GM23248 (cell line): Measurements from ENCODE around the gene CD70.

Experiments used
- EZH2 ChIP-seq: fragments of 200-600 bp; sonication (generic); IDR thresholded peaks from 2 replicates; pipeline ENCODE4 v1.6.1; 2018; ENCODE audit warnings: antibody characterized with exemption, mild to moderate bottlenecking; ENCODE audit not compliant: insufficient read depth, poor library complexity, severe bottlenecking
- EZH2phosphoT487 ChIP-seq: fragments of 200-600 bp; sonication (generic); IDR thresholded peaks from 2 replicates; pipeline ENCODE4 v1.6.1; 2018; ENCODE audit warnings: antibody characterized with exemption, moderate library complexity, mild to moderate bottlenecking, low read depth; ENCODE audit not compliant: insufficient read depth

GRCh38 chr19:6613711-6614110 is 22.8 kb upstream of the CD70 start:
- TF ChIP-seq EZH2, result no peak
- TF ChIP-seq EZH2phosphoT487, result no peak
